Neural progenitor cell (in vitro differentiated cells): ENCODE data around the gene PTGS2.

ENCODE experiments used
- EZH2 ChIP-seq: fragments of 200-600 bp; sonication (generic); IDR thresholded peaks from 2 replicates; pipeline ENCODE4 v1.6.1; 2017; ENCODE audit warnings: antibody characterized with exemption, mild to moderate bottlenecking, moderate library complexity
- EZH2phosphoT487 ChIP-seq: fragments of 200-600 bp; sonication (generic); IDR thresholded peaks from 2 replicates; pipeline ENCODE4 v1.6.1; 2017; ENCODE audit warnings: antibody characterized with exemption
- TF ChIP-seq, protein P1 (sequence below): fragments of 200-600 bp; sonication (generic); IDR thresholded peaks from 2 replicates; pipeline ENCODE4 v1.5.1; 2017; ENCODE audit warnings: antibody characterized with exemption, mild to moderate bottlenecking

DNA sequence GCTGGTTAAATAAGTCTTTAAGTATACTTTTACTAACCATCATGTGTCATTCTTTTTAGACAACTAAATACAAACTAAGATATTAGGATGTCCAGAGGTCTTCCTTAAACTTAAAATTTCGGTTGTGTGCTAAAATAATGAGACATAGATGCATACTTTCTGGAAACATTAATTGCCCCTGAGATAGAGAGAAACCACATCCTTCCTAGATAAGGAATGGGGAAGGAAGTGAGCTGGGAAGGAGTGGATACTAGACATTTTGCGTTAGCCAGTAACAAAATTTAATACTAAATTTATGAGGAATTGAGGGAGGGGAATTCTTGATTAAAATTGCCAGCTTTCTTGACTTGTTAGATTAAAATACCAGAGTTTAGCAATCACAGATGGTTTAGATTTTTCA lies 37.1 kb upstream of the PTGS2 start:
- TF ChIP-seq, protein P1, sequence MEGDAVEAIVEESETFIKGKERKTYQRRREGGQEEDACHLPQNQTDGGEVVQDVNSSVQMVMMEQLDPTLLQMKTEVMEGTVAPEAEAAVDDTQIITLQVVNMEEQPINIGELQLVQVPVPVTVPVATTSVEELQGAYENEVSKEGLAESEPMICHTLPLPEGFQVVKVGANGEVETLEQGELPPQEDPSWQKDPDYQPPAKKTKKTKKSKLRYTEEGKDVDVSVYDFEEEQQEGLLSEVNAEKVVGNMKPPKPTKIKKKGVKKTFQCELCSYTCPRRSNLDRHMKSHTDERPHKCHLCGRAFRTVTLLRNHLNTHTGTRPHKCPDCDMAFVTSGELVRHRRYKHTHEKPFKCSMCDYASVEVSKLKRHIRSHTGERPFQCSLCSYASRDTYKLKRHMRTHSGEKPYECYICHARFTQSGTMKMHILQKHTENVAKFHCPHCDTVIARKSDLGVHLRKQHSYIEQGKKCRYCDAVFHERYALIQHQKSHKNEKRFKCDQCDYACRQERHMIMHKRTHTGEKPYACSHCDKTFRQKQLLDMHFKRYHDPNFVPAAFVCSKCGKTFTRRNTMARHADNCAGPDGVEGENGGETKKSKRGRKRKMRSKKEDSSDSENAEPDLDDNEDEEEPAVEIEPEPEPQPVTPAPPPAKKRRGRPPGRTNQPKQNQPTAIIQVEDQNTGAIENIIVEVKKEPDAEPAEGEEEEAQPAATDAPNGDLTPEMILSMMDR: no peak
- TF ChIP-seq EZH2 (no peak), EZH2phosphoT487 (no peak)
